Stimulated activated CD4-positive, alpha-beta T cell treated with anti-CD3 and anti-CD28 coated beads, Interleukin-4, amount 100 ng/mL, for 4 hours (primary cell): ENCODE data around the gene SMKR1.
"Not testable (repeated sequence)": the region's sequence is repeated elsewhere in the genome, so short reads cannot be mapped to it uniquely, and the experiment has no call there.

Experiments used
- DNase-seq, 2 experiments: peaks; one replicate each; pipeline ENCODE4 v3.0.0-alpha.2; 2020

SMKR1 gene

GRCh38 chr7:129501760-129502707 lies at the start of gene SMKR1:
Gene SMKR1, plus strand, starts transcription at chr7:129502531. Its CDS starts 294 bp downstream, at chr7:129502825.
- peak; percentile 91 to 93 for DNase-seq

- no peak for DNase-seq
These were observed 49.6 kb upstream of the SMKR1 start for GRCh38 chr7:129452589-129453231.

GRCh38 chr7:129453510-129454248 lies 48.7 kb upstream of the SMKR1 start:
- DNase-seq = no peak

GRCh38 chr7:129454249-129454551 lies 48.1 kb upstream of the SMKR1 start:
- DNase-seq = no peak

- no peak for DNase-seq
These were observed 45.9 kb upstream of the SMKR1 start for GRCh38 chr7:129456421-129456820.

GRCh38 chr7:129457101-129457500 lies 45.2 kb upstream of the SMKR1 start:
- no peak for DNase-seq

GRCh38 chr7:129458171-129458570 lies 44.2 kb upstream of the SMKR1 start:
- DNase-seq = no peak

GRCh38 chr7:129461809-129462208 lies 40.5 kb upstream of the SMKR1 start:
- DNase-seq = no peak

GRCh38 chr7:129462420-129462819 lies 39.9 kb upstream of the SMKR1 start:
- no peak for DNase-seq

- DNase-seq = no peak
These were observed 38.1 kb upstream of the SMKR1 start for GRCh38 chr7:129464194-129464593.

- DNase-seq = no peak
These were observed 37.3 kb upstream of the SMKR1 start for GRCh38 chr7:129465080-129465479.

GRCh38 chr7:129466796-129467195 lies 35.5 kb upstream of the SMKR1 start:
- DNase-seq = no peak

GRCh38 chr7:129468087-129468486 lies 34.2 kb upstream of the SMKR1 start:
- DNase-seq = no peak

GRCh38 chr7:129468547-129468946 lies 33.8 kb upstream of the SMKR1 start:
- no peak for DNase-seq

- no peak for DNase-seq
These were observed 32.4 kb upstream of the SMKR1 start for GRCh38 chr7:129469930-129470329.

- no peak for DNase-seq
These were observed 31.9 kb upstream of the SMKR1 start for GRCh38 chr7:129470411-129470810.

GRCh38 chr7:129471402-129471827 lies 30.9 kb upstream of the SMKR1 start:
- no peak for DNase-seq

GRCh38 chr7:129475931-129476330 lies 26.4 kb upstream of the SMKR1 start:
- DNase-seq = not testable (repeated sequence)

GRCh38 chr7:129476398-129476797 lies 25.9 kb upstream of the SMKR1 start:
- DNase-seq = not testable (repeated sequence)

- no peak for DNase-seq
These were observed 22.5 kb upstream of the SMKR1 start for GRCh38 chr7:129479831-129480230.

- DNase-seq = no peak
These were observed 21.5 kb upstream of the SMKR1 start for GRCh38 chr7:129480674-129481363.

GRCh38 chr7:129481376-129481775 lies 21.0 kb upstream of the SMKR1 start:
- DNase-seq = not testable (repeated sequence)

GRCh38 chr7:129482781-129483180 lies 19.6 kb upstream of the SMKR1 start:
- no peak for DNase-seq
